Measurements from ENCODE around the gene ZDHHC14. TPM values are rescaled to one million over a fixed set of nuclear protein-coding genes. Genes with fewer than 3 reads are reported as not detected.

ZDHHC14 gene
- total and polyA plus RNA-seq, 2 experiments from 2014 or later = 3.0 to 7.4 TPM

DNA sequence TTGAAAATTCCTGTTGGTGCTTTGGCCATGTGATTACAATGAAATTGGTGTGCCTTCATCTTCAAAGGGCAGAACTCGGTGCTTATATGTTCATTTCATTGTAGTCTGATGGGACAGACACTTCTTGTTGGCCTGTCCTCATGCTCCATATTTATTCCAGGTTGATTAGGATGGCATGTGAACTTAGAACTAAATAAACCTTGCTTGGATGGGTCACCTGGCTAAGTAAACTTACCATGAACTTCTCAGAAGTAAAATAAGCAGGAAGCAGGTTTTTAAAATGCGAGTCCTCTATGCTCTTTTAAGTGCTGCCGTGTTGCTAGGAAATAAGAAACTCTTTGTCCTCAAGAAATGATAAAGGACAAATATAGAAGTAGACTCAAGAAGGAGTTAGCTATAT lies 26.7 kb downstream of the ZDHHC14 start:
- Histone ChIP-seq H3K4me1 (ENCODE audit: insufficient read depth) (peaks cover 31% of the 10 kb centered on the region), H3K4me3 (no peak overlapping the region), H3K4me2 (no peak overlapping the region), H2AFZ (no peak overlapping the region), H3K36me3 (ENCODE audit: insufficient read depth) (no peaks in the 10 kb centered on the region), H3K27me3 (ENCODE audit: insufficient read depth) (no peaks in the 10 kb centered on the region), H4K20me1 (replicated peaks; ENCODE audit: insufficient read depth) (no peaks in the 10 kb centered on the region), H3F3A (replicated peaks; ENCODE audit: low read depth) (no peaks in the 10 kb centered on the region), H3K79me2 (replicated peaks; ENCODE audit: insufficient read depth) (no peaks in the 10 kb centered on the region), H3K9me2 (ENCODE audit: insufficient read depth) (no peaks in the 10 kb centered on the region), H3K27ac (ENCODE audit: low read depth) (no peak overlapping the region)
- DNase-seq (ENCODE audit: low spot score) (no peak), ATAC-seq (no peak)
- Mint-ChIP-seq H3K27me3 (ENCODE audit: insufficient read depth, low read depth, poor library complexity) (peaks cover 4% of the 10 kb centered on the region), H3K4me3 (no peak overlapping the region), H3K4me1 (peaks cover 40% of the 10 kb centered on the region), H3K9me3 (no peaks in the 10 kb centered on the region), H3K27ac (no peak overlapping the region), H3K36me3 (ENCODE audit: low read depth) (0 out of 3 replicates have a peak, but pooled peaks cover 4% of the 10 kb centered on the region)
- TF ChIP-seq, protein P1, sequence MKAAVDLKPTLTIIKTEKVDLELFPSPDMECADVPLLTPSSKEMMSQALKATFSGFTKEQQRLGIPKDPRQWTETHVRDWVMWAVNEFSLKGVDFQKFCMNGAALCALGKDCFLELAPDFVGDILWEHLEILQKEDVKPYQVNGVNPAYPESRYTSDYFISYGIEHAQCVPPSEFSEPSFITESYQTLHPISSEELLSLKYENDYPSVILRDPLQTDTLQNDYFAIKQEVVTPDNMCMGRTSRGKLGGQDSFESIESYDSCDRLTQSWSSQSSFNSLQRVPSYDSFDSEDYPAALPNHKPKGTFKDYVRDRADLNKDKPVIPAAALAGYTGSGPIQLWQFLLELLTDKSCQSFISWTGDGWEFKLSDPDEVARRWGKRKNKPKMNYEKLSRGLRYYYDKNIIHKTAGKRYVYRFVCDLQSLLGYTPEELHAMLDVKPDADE (IDR thresholded peaks at IDR 0.05) = no peak
- TF ChIP-seq, protein P2, sequence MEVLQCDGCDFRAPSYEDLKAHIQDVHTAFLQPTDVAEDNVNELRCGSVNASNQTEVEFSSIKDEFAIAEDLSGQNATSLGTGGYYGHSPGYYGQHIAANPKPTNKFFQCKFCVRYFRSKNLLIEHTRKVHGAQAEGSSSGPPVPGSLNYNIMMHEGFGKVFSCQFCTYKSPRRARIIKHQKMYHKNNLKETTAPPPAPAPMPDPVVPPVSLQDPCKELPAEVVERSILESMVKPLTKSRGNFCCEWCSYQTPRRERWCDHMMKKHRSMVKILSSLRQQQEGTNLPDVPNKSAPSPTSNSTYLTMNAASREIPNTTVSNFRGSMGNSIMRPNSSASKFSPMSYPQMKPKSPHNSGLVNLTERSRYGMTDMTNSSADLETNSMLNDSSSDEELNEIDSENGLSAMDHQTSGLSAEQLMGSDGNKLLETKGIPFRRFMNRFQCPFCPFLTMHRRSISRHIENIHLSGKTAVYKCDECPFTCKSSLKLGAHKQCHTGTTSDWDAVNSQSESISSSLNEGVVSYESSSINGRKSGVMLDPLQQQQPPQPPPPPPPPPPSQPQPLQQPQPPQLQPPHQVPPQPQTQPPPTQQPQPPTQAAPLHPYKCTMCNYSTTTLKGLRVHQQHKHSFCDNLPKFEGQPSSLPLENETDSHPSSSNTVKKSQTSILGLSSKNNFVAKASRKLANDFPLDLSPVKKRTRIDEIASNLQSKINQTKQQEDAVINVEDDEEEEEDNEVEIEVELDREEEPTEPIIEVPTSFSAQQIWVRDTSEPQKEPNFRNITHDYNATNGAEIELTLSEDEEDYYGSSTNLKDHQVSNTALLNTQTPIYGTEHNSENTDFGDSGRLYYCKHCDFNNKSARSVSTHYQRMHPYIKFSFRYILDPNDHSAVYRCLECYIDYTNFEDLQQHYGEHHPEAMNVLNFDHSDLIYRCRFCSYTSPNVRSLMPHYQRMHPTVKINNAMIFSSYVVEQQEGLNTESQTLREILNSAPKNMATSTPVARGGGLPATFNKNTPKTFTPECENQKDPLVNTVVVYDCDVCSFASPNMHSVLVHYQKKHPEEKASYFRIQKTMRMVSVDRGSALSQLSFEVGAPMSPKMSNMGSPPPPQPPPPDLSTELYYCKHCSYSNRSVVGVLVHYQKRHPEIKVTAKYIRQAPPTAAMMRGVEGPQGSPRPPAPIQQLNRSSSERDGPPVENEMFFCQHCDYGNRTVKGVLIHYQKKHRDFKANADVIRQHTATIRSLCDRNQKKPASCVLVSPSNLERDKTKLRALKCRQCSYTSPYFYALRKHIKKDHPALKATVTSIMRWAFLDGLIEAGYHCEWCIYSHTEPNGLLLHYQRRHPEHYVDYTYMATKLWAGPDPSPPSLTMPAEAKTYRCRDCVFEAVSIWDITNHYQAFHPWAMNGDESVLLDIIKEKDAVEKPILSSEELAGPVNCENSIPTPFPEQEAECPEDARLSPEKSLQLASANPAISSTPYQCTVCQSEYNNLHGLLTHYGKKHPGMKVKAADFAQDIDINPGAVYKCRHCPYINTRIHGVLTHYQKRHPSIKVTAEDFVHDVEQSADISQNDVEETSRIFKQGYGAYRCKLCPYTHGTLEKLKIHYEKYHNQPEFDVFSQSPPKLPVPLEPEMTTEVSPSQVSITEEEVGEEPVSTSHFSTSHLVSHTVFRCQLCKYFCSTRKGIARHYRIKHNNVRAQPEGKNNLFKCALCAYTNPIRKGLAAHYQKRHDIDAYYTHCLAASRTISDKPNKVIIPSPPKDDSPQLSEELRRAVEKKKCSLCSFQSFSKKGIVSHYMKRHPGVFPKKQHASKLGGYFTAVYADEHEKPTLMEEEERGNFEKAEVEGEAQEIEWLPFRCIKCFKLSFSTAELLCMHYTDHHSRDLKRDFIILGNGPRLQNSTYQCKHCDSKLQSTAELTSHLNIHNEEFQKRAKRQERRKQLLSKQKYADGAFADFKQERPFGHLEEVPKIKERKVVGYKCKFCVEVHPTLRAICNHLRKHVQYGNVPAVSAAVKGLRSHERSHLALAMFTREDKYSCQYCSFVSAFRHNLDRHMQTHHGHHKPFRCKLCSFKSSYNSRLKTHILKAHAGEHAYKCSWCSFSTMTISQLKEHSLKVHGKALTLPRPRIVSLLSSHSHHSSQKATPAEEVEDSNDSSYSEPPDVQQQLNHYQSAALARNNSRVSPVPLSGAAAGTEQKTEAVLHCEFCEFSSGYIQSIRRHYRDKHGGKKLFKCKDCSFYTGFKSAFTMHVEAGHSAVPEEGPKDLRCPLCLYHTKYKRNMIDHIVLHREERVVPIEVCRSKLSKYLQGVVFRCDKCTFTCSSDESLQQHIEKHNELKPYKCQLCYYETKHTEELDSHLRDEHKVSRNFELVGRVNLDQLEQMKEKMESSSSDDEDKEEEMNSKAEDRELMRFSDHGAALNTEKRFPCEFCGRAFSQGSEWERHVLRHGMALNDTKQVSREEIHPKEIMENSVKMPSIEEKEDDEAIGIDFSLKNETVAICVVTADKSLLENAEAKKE (CRISPR knock-in tag; IDR thresholded peaks at IDR 0.05) = no peak
- TF ChIP-seq ZNF331 (CRISPR knock-in tag; IDR thresholded peaks at IDR 0.05; ENCODE audit: low read depth) (no peak), NANOG (IDR thresholded peaks at IDR 0.05; ENCODE audit: borderline replicate concordance) (no peak), STAT1 (IDR thresholded peaks at IDR 0.05; ENCODE audit: unreplicated experiment) (no peak), ZNF114 (CRISPR knock-in tag; IDR thresholded peaks at IDR 0.05) (no peak), CREB1 (CRISPR knock-in tag; IDR thresholded peaks at IDR 0.05; ENCODE audit: low read depth) (no peak), EZH2 (IDR thresholded peaks at IDR 0.05; ENCODE audit: low read depth, unreplicated experiment) (no peak), POLR2AphosphoS5 (IDR thresholded peaks at IDR 0.05; ENCODE audit: low read depth) (no peak), JUNB (IDR thresholded peaks at IDR 0.05; ENCODE audit: unreplicated experiment) (no peak), EZH2phosphoT487 (IDR thresholded peaks at IDR 0.05; ENCODE audit: unreplicated experiment) (no peak)
- TF ChIP-seq, protein P3, sequence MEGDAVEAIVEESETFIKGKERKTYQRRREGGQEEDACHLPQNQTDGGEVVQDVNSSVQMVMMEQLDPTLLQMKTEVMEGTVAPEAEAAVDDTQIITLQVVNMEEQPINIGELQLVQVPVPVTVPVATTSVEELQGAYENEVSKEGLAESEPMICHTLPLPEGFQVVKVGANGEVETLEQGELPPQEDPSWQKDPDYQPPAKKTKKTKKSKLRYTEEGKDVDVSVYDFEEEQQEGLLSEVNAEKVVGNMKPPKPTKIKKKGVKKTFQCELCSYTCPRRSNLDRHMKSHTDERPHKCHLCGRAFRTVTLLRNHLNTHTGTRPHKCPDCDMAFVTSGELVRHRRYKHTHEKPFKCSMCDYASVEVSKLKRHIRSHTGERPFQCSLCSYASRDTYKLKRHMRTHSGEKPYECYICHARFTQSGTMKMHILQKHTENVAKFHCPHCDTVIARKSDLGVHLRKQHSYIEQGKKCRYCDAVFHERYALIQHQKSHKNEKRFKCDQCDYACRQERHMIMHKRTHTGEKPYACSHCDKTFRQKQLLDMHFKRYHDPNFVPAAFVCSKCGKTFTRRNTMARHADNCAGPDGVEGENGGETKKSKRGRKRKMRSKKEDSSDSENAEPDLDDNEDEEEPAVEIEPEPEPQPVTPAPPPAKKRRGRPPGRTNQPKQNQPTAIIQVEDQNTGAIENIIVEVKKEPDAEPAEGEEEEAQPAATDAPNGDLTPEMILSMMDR (conservative IDR thresholded peaks at IDR 0.05; ENCODE audit: low read depth in 2 of 2) = no peak
- TF ChIP-seq, protein P4, sequence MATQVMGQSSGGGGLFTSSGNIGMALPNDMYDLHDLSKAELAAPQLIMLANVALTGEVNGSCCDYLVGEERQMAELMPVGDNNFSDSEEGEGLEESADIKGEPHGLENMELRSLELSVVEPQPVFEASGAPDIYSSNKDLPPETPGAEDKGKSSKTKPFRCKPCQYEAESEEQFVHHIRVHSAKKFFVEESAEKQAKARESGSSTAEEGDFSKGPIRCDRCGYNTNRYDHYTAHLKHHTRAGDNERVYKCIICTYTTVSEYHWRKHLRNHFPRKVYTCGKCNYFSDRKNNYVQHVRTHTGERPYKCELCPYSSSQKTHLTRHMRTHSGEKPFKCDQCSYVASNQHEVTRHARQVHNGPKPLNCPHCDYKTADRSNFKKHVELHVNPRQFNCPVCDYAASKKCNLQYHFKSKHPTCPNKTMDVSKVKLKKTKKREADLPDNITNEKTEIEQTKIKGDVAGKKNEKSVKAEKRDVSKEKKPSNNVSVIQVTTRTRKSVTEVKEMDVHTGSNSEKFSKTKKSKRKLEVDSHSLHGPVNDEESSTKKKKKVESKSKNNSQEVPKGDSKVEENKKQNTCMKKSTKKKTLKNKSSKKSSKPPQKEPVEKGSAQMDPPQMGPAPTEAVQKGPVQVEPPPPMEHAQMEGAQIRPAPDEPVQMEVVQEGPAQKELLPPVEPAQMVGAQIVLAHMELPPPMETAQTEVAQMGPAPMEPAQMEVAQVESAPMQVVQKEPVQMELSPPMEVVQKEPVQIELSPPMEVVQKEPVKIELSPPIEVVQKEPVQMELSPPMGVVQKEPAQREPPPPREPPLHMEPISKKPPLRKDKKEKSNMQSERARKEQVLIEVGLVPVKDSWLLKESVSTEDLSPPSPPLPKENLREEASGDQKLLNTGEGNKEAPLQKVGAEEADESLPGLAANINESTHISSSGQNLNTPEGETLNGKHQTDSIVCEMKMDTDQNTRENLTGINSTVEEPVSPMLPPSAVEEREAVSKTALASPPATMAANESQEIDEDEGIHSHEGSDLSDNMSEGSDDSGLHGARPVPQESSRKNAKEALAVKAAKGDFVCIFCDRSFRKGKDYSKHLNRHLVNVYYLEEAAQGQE (IDR thresholded peaks at IDR 0.05; ENCODE audit: unreplicated experiment) = no peak
